Muscle of arm (tissue), 14 donors: ENCODE data around the gene FYTTD1. TPM values are rescaled to one million over a fixed set of nuclear protein-coding genes. Genes with fewer than 3 reads are reported as not detected.
"Not testable (repeated sequence)": the region's sequence is repeated elsewhere in the genome, so short reads cannot be mapped to it uniquely, and the experiment has no call there.

Experiments
- DNase-seq: peaks from one replicate; pipeline ENCODE4 v3.0.0-alpha.2; 2013
- long read RNA-seq, 11 donors: transcript quantifications; one replicate each; lab custom pipeline, GENCODE V29; 2026
- polyA plus RNA-seq, 12 donors: library from polyadenylated mRNA; unstranded; fragments of 120-200 nt; gene quantifications; one replicate each; pipeline ENCODE4 v1.2.1, GENCODE V29; 2013; ENCODE audit not compliant: insufficient read length in 12 of 12

The FYTTD1 gene, protein sequence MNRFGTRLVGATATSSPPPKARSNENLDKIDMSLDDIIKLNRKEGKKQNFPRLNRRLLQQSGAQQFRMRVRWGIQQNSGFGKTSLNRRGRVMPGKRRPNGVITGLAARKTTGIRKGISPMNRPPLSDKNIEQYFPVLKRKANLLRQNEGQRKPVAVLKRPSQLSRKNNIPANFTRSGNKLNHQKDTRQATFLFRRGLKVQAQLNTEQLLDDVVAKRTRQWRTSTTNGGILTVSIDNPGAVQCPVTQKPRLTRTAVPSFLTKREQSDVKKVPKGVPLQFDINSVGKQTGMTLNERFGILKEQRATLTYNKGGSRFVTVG
- polyA plus RNA-seq = 10 to 100 TPM in 11 of 12 donors, not detected in 1; 43.7 to 90.0 (median 76.2) TPM
- long read RNA-seq, donor 1, full-length matches to known transcripts = 11 of 42 reads
- long read RNA-seq, donor 1, partial matches to known transcripts = 31 of 42 reads
- long read RNA-seq, donor 1, other reads (novel, unspliced or antisense) = 0 of 42 reads
- long read RNA-seq, donor 2, full-length matches to known transcripts = 16 of 29 reads
- long read RNA-seq, donor 2, partial matches to known transcripts = 13 of 29 reads
- long read RNA-seq, donor 2, other reads (novel, unspliced or antisense) = 0 of 29 reads
- long read RNA-seq, donor 3, full-length matches to known transcripts = 5 of 10 reads
- long read RNA-seq, donor 3, partial matches to known transcripts = 5 of 10 reads
- long read RNA-seq, donor 3, other reads (novel, unspliced or antisense) = 0 of 10 reads
- long read RNA-seq, donor 4, full-length matches to known transcripts = 8 of 8 reads
- long read RNA-seq, donor 4, partial matches to known transcripts = 0 of 8 reads
- long read RNA-seq, donor 4, other reads (novel, unspliced or antisense) = 0 of 8 reads
- long read RNA-seq, donor 5, full-length matches to known transcripts = 32 of 41 reads
- long read RNA-seq, donor 5, partial matches to known transcripts = 9 of 41 reads
- long read RNA-seq, donor 5, other reads (novel, unspliced or antisense) = 0 of 41 reads
- long read RNA-seq, donor 6, full-length matches to known transcripts = 8 of 8 reads
- long read RNA-seq, donor 6, partial matches to known transcripts = 0 of 8 reads
- long read RNA-seq, donor 6, other reads (novel, unspliced or antisense) = 0 of 8 reads
- long read RNA-seq, donor 7, full-length matches to known transcripts = 10 of 23 reads
- long read RNA-seq, donor 7, partial matches to known transcripts = 13 of 23 reads
- long read RNA-seq, donor 7, other reads (novel, unspliced or antisense) = 0 of 23 reads
- long read RNA-seq, donor 8, full-length matches to known transcripts = 25 of 25 reads
- long read RNA-seq, donor 8, partial matches to known transcripts = 0 of 25 reads
- long read RNA-seq, donor 8, other reads (novel, unspliced or antisense) = 0 of 25 reads
- long read RNA-seq, donor 9, full-length matches to known transcripts = 4 of 15 reads
- long read RNA-seq, donor 9, partial matches to known transcripts = 11 of 15 reads
- long read RNA-seq, donor 9, other reads (novel, unspliced or antisense) = 0 of 15 reads
- long read RNA-seq, donor 10, full-length matches to known transcripts = 16 of 25 reads
- long read RNA-seq, donor 10, partial matches to known transcripts = 9 of 25 reads
- long read RNA-seq, donor 10, other reads (novel, unspliced or antisense) = 0 of 25 reads
- long read RNA-seq, donor 11, full-length matches to known transcripts = 10 of 36 reads
- long read RNA-seq, donor 11, partial matches to known transcripts = 26 of 36 reads
- long read RNA-seq, donor 11, other reads (novel, unspliced or antisense) = 0 of 36 reads

GRCh38 chr3:197749601-197750395 is at the start of gene FYTTD1:
Gene FYTTD1 (plus strand): TSS chr3:197749883. CDS start chr3:197749972, 89 bp downstream.
- DNase-seq = peak; percentile 88

- DNase-seq = no peak
These were observed 49.6 kb upstream of the FYTTD1 start for GRCh38 chr3:197700095-197700494.

GRCh38 chr3:197701841-197702240 is 47.8 kb upstream of the FYTTD1 start:
- DNase-seq = no peak

DNA sequence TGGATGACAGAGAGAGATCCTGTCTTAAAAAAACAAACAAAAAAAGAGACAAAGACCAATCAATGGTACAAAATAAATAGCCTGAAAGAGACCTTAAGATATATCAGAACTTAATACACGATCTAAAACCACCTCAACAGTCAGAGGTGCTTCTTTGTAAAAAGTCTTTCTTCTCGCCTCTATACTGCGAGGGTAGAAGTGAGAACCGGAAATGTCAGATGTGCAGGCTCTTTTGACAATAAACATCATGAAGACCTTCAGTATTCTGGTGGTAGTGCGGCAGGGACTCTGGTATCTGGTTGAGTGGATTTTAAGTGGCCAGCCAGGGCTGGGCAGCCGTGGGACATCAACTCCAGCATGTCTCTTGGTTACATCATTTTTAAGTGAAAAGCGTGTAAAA is 43.0 kb upstream of the FYTTD1 start:
- no peak for DNase-seq

GRCh38 chr3:197709135-197709534 is 40.5 kb upstream of the FYTTD1 start:
- DNase-seq = no peak

DNA sequence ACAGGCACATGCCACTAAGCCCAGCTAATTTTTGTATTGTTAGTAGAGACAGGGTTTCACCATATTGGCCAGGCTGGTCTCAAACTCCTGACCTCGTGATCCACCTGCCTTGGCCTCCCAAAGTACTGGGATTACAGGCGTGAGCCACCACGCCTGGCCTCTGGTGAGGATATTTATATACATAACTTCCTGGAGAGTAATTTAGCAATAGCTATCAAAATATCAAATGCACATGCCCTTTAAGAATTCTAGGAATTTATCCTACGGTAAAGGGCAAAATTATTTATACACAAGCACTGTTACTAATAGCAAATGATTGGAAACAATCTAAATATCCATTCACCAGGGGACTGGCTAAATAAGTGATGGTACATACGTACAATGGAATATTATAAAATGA is 38.7 kb upstream of the FYTTD1 start:
- not testable (repeated sequence) for DNase-seq

GRCh38 chr3:197711973-197712707 is 37.5 kb upstream of the FYTTD1 start:
- peak; percentile 78 for DNase-seq

GRCh38 chr3:197713477-197713822 is 36.2 kb upstream of the FYTTD1 start:
- DNase-seq = no peak

DNA sequence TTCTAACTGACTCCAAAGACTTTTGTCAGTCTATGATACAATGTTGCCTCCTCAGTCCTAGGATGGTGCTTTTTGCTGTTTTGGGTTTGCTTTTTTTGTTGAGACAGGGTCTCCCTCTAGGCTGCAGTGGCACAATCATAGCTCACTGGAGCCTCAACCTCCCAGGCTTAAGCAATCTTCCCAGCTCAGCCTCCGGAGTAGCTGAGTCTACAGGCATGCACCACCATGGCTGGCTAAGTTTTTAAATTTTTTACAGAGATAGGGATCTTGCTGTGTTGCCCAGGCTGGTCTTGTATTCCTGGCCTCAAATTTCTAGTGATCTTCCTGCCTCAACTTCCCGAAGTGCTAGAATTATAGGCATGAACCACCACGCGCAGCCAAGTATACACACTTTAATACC is 35.4 kb upstream of the FYTTD1 start:
- no peak for DNase-seq

GRCh38 chr3:197718891-197719290 is 30.8 kb upstream of the FYTTD1 start:
- DNase-seq = no peak

GRCh38 chr3:197720694-197721093 is 29.0 kb upstream of the FYTTD1 start:
- no peak for DNase-seq

DNA sequence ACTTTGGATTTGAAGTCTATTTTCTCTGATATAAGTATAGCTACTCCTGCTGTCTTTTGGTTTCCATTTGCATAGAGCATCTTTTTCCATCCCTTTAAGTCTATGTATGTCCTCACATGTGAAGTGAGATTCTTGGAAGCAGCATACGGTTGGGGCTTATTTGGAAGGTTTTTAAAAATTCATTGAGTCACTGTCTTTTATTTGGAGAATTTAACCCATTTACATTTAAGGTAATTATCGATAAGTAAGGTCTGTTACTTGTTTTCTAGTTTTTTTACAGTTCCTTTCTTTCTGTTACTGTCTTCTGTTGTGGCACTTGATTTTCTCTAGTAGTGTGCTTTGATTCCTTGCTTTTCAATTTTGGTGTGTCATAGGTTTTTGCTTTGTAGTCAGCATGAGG is 26.9 kb upstream of the FYTTD1 start:
- no peak for DNase-seq

GRCh38 chr3:197727878-197728277 is 21.8 kb upstream of the FYTTD1 start:
- not testable (repeated sequence) for DNase-seq

- DNase-seq = no peak
These were observed 21.2 kb upstream of the FYTTD1 start for GRCh38 chr3:197728487-197728886.

- DNase-seq = no peak
These were observed 19.5 kb upstream of the FYTTD1 start for GRCh38 chr3:197730200-197730599.

DNA sequence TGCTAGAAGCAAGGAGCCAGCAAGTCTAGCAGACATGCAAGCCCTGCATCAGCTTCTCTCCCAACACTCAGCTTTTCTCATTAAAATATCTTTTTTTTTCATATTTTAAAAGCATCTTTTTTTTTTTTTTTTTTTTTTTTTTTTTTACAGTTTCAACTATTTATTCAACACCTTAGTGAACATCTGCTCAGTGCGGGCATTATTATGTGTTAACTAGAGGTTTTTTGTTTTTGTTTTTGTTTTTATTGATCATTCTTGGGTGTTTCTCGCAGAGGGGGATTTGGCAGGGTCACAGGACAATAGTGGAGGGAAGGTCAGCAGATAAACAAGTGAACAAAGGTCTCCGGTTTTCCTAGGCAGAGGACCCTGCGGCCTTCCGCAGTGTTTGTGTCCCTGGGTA is 18.9 kb upstream of the FYTTD1 start:
- DNase-seq = not testable (repeated sequence)

GRCh38 chr3:197731483-197731882 is 18.2 kb upstream of the FYTTD1 start:
- not testable (repeated sequence) for DNase-seq

DNA sequence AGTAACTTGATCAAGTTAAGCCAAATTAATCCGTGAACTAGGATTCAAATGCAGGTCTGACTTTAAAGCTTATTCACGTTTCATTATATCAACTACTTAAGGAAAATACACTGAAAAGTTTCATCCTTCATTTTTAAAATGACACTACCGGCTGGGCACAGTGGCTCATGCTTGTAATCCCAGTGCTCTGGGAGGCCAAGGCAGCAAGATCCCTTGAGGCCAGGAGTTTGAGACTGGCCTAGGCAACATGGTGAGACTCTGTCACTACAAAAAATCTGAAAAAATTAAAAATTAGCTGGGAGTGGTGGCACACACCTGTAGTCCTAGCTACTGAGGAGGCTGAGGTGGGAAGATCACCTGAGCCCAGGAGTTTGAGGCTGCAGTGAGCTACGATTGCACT is 16.6 kb upstream of the FYTTD1 start:
- no peak for DNase-seq

- no peak for DNase-seq
These were observed 14.9 kb upstream of the FYTTD1 start for GRCh38 chr3:197734667-197735318.
